HCT116 (cell line): ENCODE data around the gene RMI2. TPM values are rescaled to one million over a fixed set of nuclear protein-coding genes. Genes with fewer than 3 reads are reported as not detected.

Experiments
- ATAC-seq: fragments of 200-7000 bp; cut with Tn5 transposase; 2 replicates; pipeline ENCODE4 v1.9.1; 2020; ENCODE audit warnings: mild to moderate bottlenecking, moderate library complexity
- BruUV-seq: library from RNA; stranded (reverse); fragments of 400-500 nt; replicated peaks from 2 replicates; lab custom pipeline; 2021; lab: Mats Ljungman, UMichigan
- CTCF ChIA-PET: fragments of 300-600 bp; sonication (Branson Sonifier 250); formaldehyde crosslinking; loops from one replicate; lab custom pipeline; 2021; ENCODE audit warnings: antibody characterized with exemption; lab: Charles Lee
- POLR2A ChIA-PET: fragments of 300-600, 350-600 bp; sonication (Branson Sonifier 250); formaldehyde crosslinking; loops from one replicate; lab custom pipeline; 2021; ENCODE audit warnings: antibody characterized with exemption; lab: Charles Lee
- RAD21 ChIA-PET, 2 experiments: fragments of 300-600 bp; sonication (Branson Sonifier 250); formaldehyde crosslinking; loops; one replicate each; lab custom pipeline; 2023; ENCODE audit warnings: low total read pairs in 2 of 2; ENCODE audit not compliant: uncharacterized antibody in 2 of 2, unreplicated experiment in 2 of 2, low non-redundant PET in 1 of 2; lab: Charles Lee
- DNase-seq: peaks from one replicate; pipeline ENCODE4 v3.0.0-alpha.2; 2010; ENCODE audit warnings: low read depth, low spot score
- H2AFZ ChIP-seq: fragments of 200-600 bp; shearing (Covaris generic), sonication (generic); 2 replicates; pipeline ENCODE4 v1.6.1; 2017; ENCODE audit warnings: low read depth, mixed run types, mixed read lengths, antibody characterized with exemption, low read length; ENCODE audit not compliant: poor library complexity, severe bottlenecking
- H3K27ac ChIP-seq: 2 replicates; pipeline ENCODE4 v1.5.1; 2012; ENCODE audit warnings: low read depth, low read length
- H3K27me3 ChIP-seq: fragments of 200-600 bp; sonication (generic); 2 replicates; pipeline ENCODE4 v1.6.1; 2016; ENCODE audit warnings: mixed run types, low read length, mixed read lengths; ENCODE audit not compliant: insufficient read depth
- H3K36me3 ChIP-seq, 2 experiments: fragments of 200-500 bp in 1 of 2; fragments of 200-600 bp in 1 of 2; sonication (Bioruptor generic) in 1 of 2; sonication (generic) in 1 of 2; 2 replicates each; pipeline versions ENCODE4 v1.5.1 to v1.6.1; 2014 to 2016; ENCODE audit warnings: low read length in 2 of 2, inconsistent platforms in 1 of 2, mixed read lengths in 1 of 2, mixed run types in 1 of 2; ENCODE audit not compliant: insufficient read depth in 2 of 2, control insufficient read depth in 1 of 2
- H3K4me1 ChIP-seq, 2 experiments: fragments of 200-600 bp in 1 of 2; sonication (generic) in 1 of 2; 2 replicates each; pipeline versions ENCODE4 v1.5.1 to v1.6.1; 2012 to 2017; ENCODE audit warnings: low read length in 2 of 2, inconsistent platforms in 1 of 2, mild to moderate bottlenecking in 1 of 2, mixed read lengths in 1 of 2, mixed run types in 1 of 2, moderate library complexity in 1 of 2; ENCODE audit not compliant: insufficient read depth in 2 of 2, control insufficient read depth in 1 of 2
- H3K4me2 ChIP-seq: fragments of 200-600 bp; sonication (generic); 2 replicates; pipeline ENCODE4 v1.6.1; 2017; ENCODE audit warnings: mixed run types, low read length, mixed read lengths
- H3K4me3 ChIP-seq, 2 experiments: fragments of 200-600 bp in 1 of 2; sonication (generic) in 1 of 2; replicated peaks in 1 of 2; 2 replicates each; pipeline ENCODE4 v1.5.1; 2011 to 2016; ENCODE audit warnings: low read length in 2 of 2, control low read depth in 1 of 2, low read depth in 1 of 2, mild to moderate bottlenecking in 1 of 2, mixed read lengths in 1 of 2, mixed run types in 1 of 2
- H3K79me2 ChIP-seq: fragments of 200-600 bp; sonication (generic); 2 replicates; pipeline ENCODE4 v1.6.1; 2017; ENCODE audit warnings: mild to moderate bottlenecking, mixed run types, low read length, moderate library complexity, mixed read lengths; ENCODE audit not compliant: insufficient read depth
- H3K9ac ChIP-seq: fragments of 200-600 bp; sonication (generic); 2 replicates; pipeline ENCODE4 v1.6.1; 2016; ENCODE audit warnings: low read length, mixed read lengths
- H3K9me2 ChIP-seq: fragments of 200-600 bp; sonication (generic), shearing (Covaris generic); 2 replicates; pipeline ENCODE4 v1.6.1; 2017; ENCODE audit warnings: mixed run types, mild to moderate bottlenecking, moderate library complexity; ENCODE audit not compliant: insufficient read depth
- H3K9me3 ChIP-seq, 2 experiments: fragments of 200-500 bp in 1 of 2; fragments of 200-600 bp in 1 of 2; sonication (Bioruptor generic) in 1 of 2; sonication (generic) in 1 of 2; 2 replicates each; pipeline ENCODE4 v1.6.1; 2014 to 2017; ENCODE audit warnings: low read length in 2 of 2, mixed read lengths in 2 of 2, inconsistent platforms in 1 of 2, low read depth in 1 of 2, mild to moderate bottlenecking in 1 of 2, mixed run types in 1 of 2, moderate library complexity in 1 of 2; ENCODE audit not compliant: control insufficient read depth in 1 of 2, insufficient read depth in 1 of 2
- H4K20me1 ChIP-seq: fragments of 200-600 bp; sonication (generic), shearing (Covaris generic); 2 replicates; pipeline ENCODE4 v1.6.1; 2017; ENCODE audit warnings: mixed run types, mild to moderate bottlenecking, moderate library complexity; ENCODE audit not compliant: insufficient read depth
- CEBPB ChIP-seq: IDR thresholded peaks from 2 replicates; pipeline ENCODE4 v1.6.1; 2012; ENCODE audit warnings: low read depth
- EGR1 ChIP-seq: IDR thresholded peaks from 2 replicates; pipeline ENCODE4 v1.6.1; 2012; ENCODE audit warnings: low read depth
- FOSL1 ChIP-seq: IDR thresholded peaks from 2 replicates; pipeline ENCODE4 v1.6.1; 2012; ENCODE audit warnings: low read depth
- JUND ChIP-seq: IDR thresholded peaks from 2 replicates; pipeline ENCODE4 v1.6.1; 2012
- POLR2A ChIP-seq: IDR thresholded peaks from 2 replicates; pipeline ENCODE4 v1.7.0; 2011; ENCODE audit warnings: borderline replicate concordance; ENCODE audit not compliant: insufficient read depth, insufficient read length; ENCODE audit errors: extremely low read depth
- RAD21 ChIP-seq: IDR thresholded peaks from 2 replicates; pipeline ENCODE4 v1.6.1; 2012; ENCODE audit warnings: low read depth, mild to moderate bottlenecking
- REST ChIP-seq: IDR thresholded peaks from 2 replicates; pipeline ENCODE4 v1.6.1; 2012; ENCODE audit warnings: low read depth
- SIN3A ChIP-seq: IDR thresholded peaks from 2 replicates; pipeline ENCODE4 v1.6.1; 2012; ENCODE audit warnings: low read depth
- TCF7L2 ChIP-seq: IDR thresholded peaks from 2 replicates; pipeline ENCODE4 v1.7.0; 2011; ENCODE audit warnings: borderline replicate concordance, inconsistent platforms; ENCODE audit not compliant: insufficient read depth, insufficient read length; ENCODE audit errors: extremely low read depth
- ZBTB33 ChIP-seq: IDR thresholded peaks from 2 replicates; pipeline ENCODE4 v1.6.1; 2011; ENCODE audit warnings: mild to moderate bottlenecking, low read length, moderate library complexity; ENCODE audit not compliant: insufficient replicate concordance; ENCODE audit errors: extremely low read depth
- ZFX ChIP-seq: fragments of 450-650 bp; IDR thresholded peaks from 2 replicates; pipeline ENCODE4 v1.6.1; 2017
- ZNF274 ChIP-seq: fragments of 200-500 bp; sonication (Bioruptor generic); IDR thresholded peaks from 2 replicates; pipeline ENCODE4 v1.6.1; 2014; ENCODE audit warnings: mild to moderate bottlenecking, low read depth, low read length, inconsistent platforms
- intact Hi-C: fragments of 100-400 bp; cut with micrococcal nuclease; formaldehyde crosslinking; loops from 2 replicates; pipeline ENCODE4 v1.10.0; 2022
- total RNA-seq: library from RNA; stranded (reverse); gene quantifications from one replicate; pipeline ENCODE4 v1.2.1, GENCODE V29; 2021; ENCODE audit not compliant: unreplicated experiment

Gene RMI2
- total RNA-seq, 1 experiment from 2014 or later = 19.9 TPM

- Histone ChIP-seq H3K36me3 (no peaks in the 10 kb centered on the region; a peak in 1 of 4 replicates), H3K27ac (no peak overlapping the region), H2AFZ (no peak overlapping the region), H3K9ac (no peak overlapping the region), H3K4me3 (no peak overlapping the region), H4K20me1 (no peaks in the 10 kb centered on the region), H3K79me2 (peaks cover 1% of the 10 kb centered on the region; the same call in 1 of the 2 replicates), H3K9me3 (no peaks in the 10 kb centered on the region), H3K4me2 (no peak overlapping the region), H3K4me1 (peaks cover 0 to 24% of the 10 kb centered on the region in 2 experiments; a peak in 2 of 4 replicates), H3K9me2 (no peaks in the 10 kb centered on the region), H3K27me3 (no peaks in the 10 kb centered on the region)
- POLR2A ChIA-PET = no interaction called here
- DNase-seq = no peak
- ATAC-seq = no peak
- no TSS peak for BruUV-seq
- TF ChIP-seq JUND = no peak
- no peak for TF ChIP-seq TCF7L2
- TF ChIP-seq SIN3A = no peak
- no peak for TF ChIP-seq ZNF274
- TF ChIP-seq RAD21 = no peak
- TF ChIP-seq POLR2A = no peak
- no peak for TF ChIP-seq CEBPB
- no peak for TF ChIP-seq ZBTB33
- no peak for TF ChIP-seq EGR1
- TF ChIP-seq ZFX = no peak
- TF ChIP-seq FOSL1 = no peak
- no peak for TF ChIP-seq REST
- intact Hi-C loops = no loop called here
- RAD21 ChIA-PET = no interaction called here
- CTCF ChIA-PET = interaction anchor here (1.0 kb wide), 1 partner anchor 21 kb away, joined by 3 read pairs; no protein-coding TSS in a partner anchor
Observed at GRCh38 chr16:11350921-11351335, 5.7 kb downstream of the RMI2 start.
